Activated CD4-positive, alpha-beta T cell treated with anti-CD3 and anti-CD28 coated beads for 4 hours (primary cell): ENCODE results near the gene GABPB2.
A peak's percentile ranks its signal among the peaks of the same experiment; 100 is the strongest.

Source experiments
- DNase-seq, 2 donors: peaks; one replicate each; pipeline ENCODE4 v3.0.0-alpha.2; 2020

The GABPB2 gene

GRCh38 chr1:151134396-151134795 lies 63.8 kb downstream of the GABPB2 start:
- no peak for DNase-seq

- no peak for DNase-seq
These were observed 64.4 kb downstream of the GABPB2 start for GRCh38 chr1:151134991-151135390.

GRCh38 chr1:151135433-151136385 lies 65.1 kb downstream of the GABPB2 start:
- DNase-seq: no peak

GRCh38 chr1:151137789-151138188 lies 67.2 kb downstream of the GABPB2 start:
- DNase-seq: no peak

- no peak for DNase-seq
These were observed 72.0 kb downstream of the GABPB2 start for GRCh38 chr1:151142411-151143056.

GRCh38 chr1:151143057-151143435 lies 72.5 kb downstream of the GABPB2 start:
- no peak for DNase-seq

GRCh38 chr1:151143986-151144385 lies 73.4 kb downstream of the GABPB2 start:
- no peak for DNase-seq

GRCh38 chr1:151144474-151145303 lies 74.1 kb downstream of the GABPB2 start:
- DNase-seq: no peak

- no peak for DNase-seq
These were observed 74.9 kb downstream of the GABPB2 start for GRCh38 chr1:151145304-151146071.

GRCh38 chr1:151146072-151146411 lies 75.5 kb downstream of the GABPB2 start:
- no peak for DNase-seq

- peak; percentile 79 to 84 for DNase-seq
These were observed 76.0 kb downstream of the GABPB2 start, which contains the start of gene SEMA6C for GRCh38 chr1:151146412-151147131. SEMA6C (minus strand) TSS chr1:151146631; CDS start chr1:151142621, 4,010 bp downstream.

- no peak for DNase-seq
These were observed 76.6 kb downstream of the GABPB2 start for GRCh38 chr1:151147132-151147503.

- DNase-seq: no peak
These were observed 77.1 kb downstream of the GABPB2 start for GRCh38 chr1:151147665-151148064.

GRCh38 chr1:151156515-151156819 lies 85.9 kb downstream of the GABPB2 start, which contains the start of gene TNFAIP8L2:
TNFAIP8L2 (plus strand) TSS chr1:151156649; CDS start chr1:151158698, 2,049 bp downstream.
- DNase-seq: peak; percentile 73

GRCh38 chr1:151157067-151157531 lies 86.5 kb downstream of the GABPB2 start:
- DNase-seq: peak; percentile 39 to 40

- DNase-seq: peak; percentile 29 to 54
These were observed 87.8 kb downstream of the GABPB2 start for GRCh38 chr1:151158326-151158725.

- DNase-seq: no peak
These were observed 88.2 kb downstream of the GABPB2 start for GRCh38 chr1:151158751-151159251.

GRCh38 chr1:151159373-151159772 lies 88.8 kb downstream of the GABPB2 start:
- DNase-seq: no peak

- no peak for DNase-seq
These were observed 94.2 kb downstream of the GABPB2 start for GRCh38 chr1:151164732-151165280.

- no peak for DNase-seq
These were observed 94.7 kb downstream of the GABPB2 start for GRCh38 chr1:151165281-151165737.
